OCI-LY1 (cell line): Measurements from ENCODE around the gene MTCL3.

Source experiments
- H2AFZ ChIP-seq: fragments of 200-600 bp; sonication (generic), shearing (Covaris generic); 2 replicates; pipeline ENCODE4 v1.6.0; 2014; ENCODE audit warnings: antibody characterized with exemption, mild to moderate bottlenecking, low read length
- H3F3A ChIP-seq: fragments of 200-600 bp; sonication (generic), shearing (Covaris generic); 2 replicates; pipeline ENCODE4 v1.6.0; 2014; ENCODE audit warnings: mild to moderate bottlenecking, antibody characterized with exemption, low read length, moderate library complexity; ENCODE audit not compliant: insufficient read depth
- H3K27ac ChIP-seq: fragments of 200-600 bp; sonication (generic); 2 replicates; pipeline ENCODE4 v1.5.1; 2014; ENCODE audit warnings: low read length, mixed run types, mild to moderate bottlenecking, low read depth; ENCODE audit not compliant: poor library complexity, severe bottlenecking
- H3K27me3 ChIP-seq: fragments of 200-600 bp; sonication (generic); 2 replicates; pipeline ENCODE4 v1.6.0; 2014; ENCODE audit warnings: antibody characterized with exemption, mild to moderate bottlenecking, low read length, moderate library complexity; ENCODE audit not compliant: insufficient read depth
- H3K36me3 ChIP-seq: fragments of 200-600 bp; sonication (generic); 2 replicates; pipeline ENCODE4 v1.6.1; 2014; ENCODE audit warnings: mild to moderate bottlenecking, antibody characterized with exemption, low read length, moderate library complexity, mixed read lengths; ENCODE audit not compliant: insufficient read depth
- H3K4me1 ChIP-seq: fragments of 200-600 bp; sonication (generic); 2 replicates; pipeline ENCODE4 v1.5.1; 2014; ENCODE audit warnings: mild to moderate bottlenecking, low read length, moderate library complexity; ENCODE audit not compliant: insufficient read depth, severe bottlenecking
- H3K4me2 ChIP-seq: fragments of 200-600 bp; sonication (generic), shearing (Covaris generic); 2 replicates; pipeline ENCODE4 v1.6.1; 2014; ENCODE audit warnings: low read length
- H3K4me3 ChIP-seq: fragments of 200-600 bp; sonication (generic); 2 replicates; pipeline ENCODE4 v1.5.1; 2014; ENCODE audit warnings: low read length, low read depth, mild to moderate bottlenecking, mixed read lengths; ENCODE audit not compliant: poor library complexity, severe bottlenecking
- H3K79me2 ChIP-seq: fragments of 200-600 bp; shearing (Covaris generic); 2 replicates; pipeline ENCODE4 v1.6.1; 2016; ENCODE audit warnings: mixed run types, low read length, mixed read lengths; ENCODE audit not compliant: insufficient read depth
- H3K9ac ChIP-seq: fragments of 200-600 bp; sonication (generic), shearing (Covaris generic); 2 replicates; pipeline ENCODE4 v1.6.1; 2014; ENCODE audit warnings: mild to moderate bottlenecking, low read length, mixed read lengths
- H3K9me2 ChIP-seq: fragments of 200-600 bp; sonication (generic), shearing (Covaris generic); 2 replicates; pipeline ENCODE4 v1.6.1; 2014; ENCODE audit warnings: low read depth, mild to moderate bottlenecking, low read length, mixed read lengths
- H3K9me3 ChIP-seq: fragments of 200-600 bp; shearing (Covaris generic); 2 replicates; pipeline ENCODE4 v1.6.1; 2014; ENCODE audit warnings: low read length, mixed read lengths
- H4K20me1 ChIP-seq: fragments of 200-600 bp; sonication (generic), shearing (Covaris generic); 2 replicates; pipeline ENCODE4 v1.6.0; 2016; ENCODE audit warnings: mild to moderate bottlenecking, low read length; ENCODE audit not compliant: insufficient read depth
- EZH2 ChIP-seq: fragments of 200-600 bp; sonication (generic), shearing (Covaris generic); IDR thresholded peaks from 2 replicates; pipeline ENCODE4 v1.8.0; 2017; ENCODE audit warnings: borderline replicate concordance, mixed run types, mild to moderate bottlenecking, antibody characterized with exemption, low read length, moderate library complexity, mixed read lengths
- TF ChIP-seq, protein P1 (sequence below): fragments of 200-600 bp; sonication (generic), shearing (Covaris generic); IDR thresholded peaks from 2 replicates; pipeline ENCODE4 v1.5.1; 2017; ENCODE audit warnings: mild to moderate bottlenecking, antibody characterized with exemption, low read length, moderate library complexity, mixed read lengths

The MTCL3 gene

DNA sequence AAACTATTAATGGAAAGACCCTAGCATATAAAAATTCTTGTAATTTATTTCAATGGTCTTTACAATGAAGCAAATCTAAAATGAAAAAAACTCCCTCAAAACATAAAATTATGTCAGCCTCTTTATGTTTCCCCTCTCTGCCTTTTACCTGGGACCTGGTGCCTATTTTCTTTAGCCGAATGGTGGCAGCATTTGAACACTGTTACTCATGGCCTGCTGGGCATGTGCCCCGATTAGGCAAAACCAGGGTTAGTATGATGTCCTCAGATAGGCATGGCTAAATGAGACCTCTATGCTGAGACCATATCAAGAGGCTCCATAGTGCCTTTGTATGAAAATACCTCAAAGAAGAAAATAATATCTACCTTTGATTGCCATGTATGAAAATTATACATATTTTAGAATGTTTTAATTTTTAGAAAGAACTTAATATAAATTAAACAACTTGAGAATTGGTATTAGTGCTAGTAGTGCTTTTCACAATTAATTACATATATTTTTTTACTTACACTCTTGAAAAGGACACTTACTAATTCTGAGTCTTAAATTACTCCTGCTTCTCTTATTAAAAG is 35.4 kb upstream of the MTCL3 start:
- no peak overlapping the region for H3K9ac ChIP-seq
- no peaks in the 10 kb centered on the region for H4K20me1 ChIP-seq
- no peak overlapping the region for H3K4me3 ChIP-seq
- no peak overlapping the region for H3K4me2 ChIP-seq
- no peaks in the 10 kb centered on the region for H3K4me1 ChIP-seq
- H2AFZ ChIP-seq = no peak overlapping the region
- no peaks in the 10 kb centered on the region for H3K36me3 ChIP-seq
- TF ChIP-seq, protein P1, sequence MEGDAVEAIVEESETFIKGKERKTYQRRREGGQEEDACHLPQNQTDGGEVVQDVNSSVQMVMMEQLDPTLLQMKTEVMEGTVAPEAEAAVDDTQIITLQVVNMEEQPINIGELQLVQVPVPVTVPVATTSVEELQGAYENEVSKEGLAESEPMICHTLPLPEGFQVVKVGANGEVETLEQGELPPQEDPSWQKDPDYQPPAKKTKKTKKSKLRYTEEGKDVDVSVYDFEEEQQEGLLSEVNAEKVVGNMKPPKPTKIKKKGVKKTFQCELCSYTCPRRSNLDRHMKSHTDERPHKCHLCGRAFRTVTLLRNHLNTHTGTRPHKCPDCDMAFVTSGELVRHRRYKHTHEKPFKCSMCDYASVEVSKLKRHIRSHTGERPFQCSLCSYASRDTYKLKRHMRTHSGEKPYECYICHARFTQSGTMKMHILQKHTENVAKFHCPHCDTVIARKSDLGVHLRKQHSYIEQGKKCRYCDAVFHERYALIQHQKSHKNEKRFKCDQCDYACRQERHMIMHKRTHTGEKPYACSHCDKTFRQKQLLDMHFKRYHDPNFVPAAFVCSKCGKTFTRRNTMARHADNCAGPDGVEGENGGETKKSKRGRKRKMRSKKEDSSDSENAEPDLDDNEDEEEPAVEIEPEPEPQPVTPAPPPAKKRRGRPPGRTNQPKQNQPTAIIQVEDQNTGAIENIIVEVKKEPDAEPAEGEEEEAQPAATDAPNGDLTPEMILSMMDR = peak; percentile 55
- TF ChIP-seq EZH2 = no peak
- no peaks in the 10 kb centered on the region for H3K9me2 ChIP-seq
- H3K9me3 ChIP-seq = no peaks in the 10 kb centered on the region
- H3K27ac ChIP-seq = no peak overlapping the region
- H3F3A ChIP-seq = no peaks in the 10 kb centered on the region
- H3K79me2 ChIP-seq = no peaks in the 10 kb centered on the region
- no peaks in the 10 kb centered on the region for H3K27me3 ChIP-seq

DNA sequence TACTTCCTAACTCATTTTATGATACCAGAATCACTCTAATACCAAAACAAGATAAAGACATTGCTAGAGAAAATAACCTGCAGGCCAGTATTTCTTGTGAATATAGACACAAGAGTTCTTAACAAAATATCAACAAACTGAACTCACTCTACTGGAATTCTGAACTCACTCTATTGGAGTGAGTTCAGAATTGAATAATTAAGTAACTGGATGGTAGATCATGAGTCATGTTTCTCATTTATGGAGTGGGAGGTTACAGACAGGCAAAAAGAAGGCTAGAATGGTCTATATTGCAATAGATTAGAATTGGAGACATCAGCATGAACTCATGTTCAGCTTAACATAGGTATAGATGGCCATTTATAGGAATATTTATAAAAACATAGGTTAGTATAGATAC is 31.3 kb upstream of the MTCL3 start:
- no peaks in the 10 kb centered on the region for H3K79me2 ChIP-seq

DNA sequence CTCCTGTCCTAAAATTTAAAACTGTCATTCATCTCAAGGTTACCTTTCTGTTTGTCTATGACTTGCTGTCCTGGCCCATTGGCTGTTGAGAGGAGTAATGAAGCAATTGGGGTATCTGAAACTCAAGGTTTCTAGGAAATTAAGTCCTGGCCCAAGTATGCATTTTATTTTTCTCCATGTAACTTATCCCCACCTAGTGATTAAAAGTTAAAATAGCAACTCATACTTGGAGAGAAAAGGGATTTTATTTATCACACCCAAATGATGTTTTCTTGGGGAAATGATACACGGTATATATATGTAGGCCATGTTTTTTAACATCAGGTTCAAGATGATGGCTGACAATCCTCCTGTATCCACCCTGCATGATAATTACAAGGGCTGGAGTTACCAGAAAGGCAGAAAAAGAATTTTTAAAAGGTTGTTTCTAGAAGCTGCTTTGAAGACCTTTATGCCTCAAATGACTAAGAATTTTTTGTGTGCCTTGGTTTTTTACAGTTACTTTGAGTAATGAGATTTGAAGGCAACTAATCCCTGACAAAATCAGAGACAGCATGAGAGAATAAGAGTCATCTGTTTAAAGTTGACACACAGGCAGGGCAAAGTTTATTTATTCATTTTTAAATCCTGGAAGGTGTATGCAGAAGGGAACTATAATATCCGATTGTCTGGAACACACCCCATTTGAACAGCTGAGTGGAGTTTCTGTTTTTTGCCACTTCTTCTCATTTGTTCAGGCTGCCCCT is 28.9 kb upstream of the MTCL3 start:
- H3K9ac ChIP-seq = no peak overlapping the region
- H3K9me2 ChIP-seq = no peaks in the 10 kb centered on the region
- H3F3A ChIP-seq = no peaks in the 10 kb centered on the region
- H4K20me1 ChIP-seq = no peaks in the 10 kb centered on the region
- no peak overlapping the region for H2AFZ ChIP-seq
- no peaks in the 10 kb centered on the region for H3K9me3 ChIP-seq
- no peak overlapping the region for H3K4me3 ChIP-seq
- no peaks in the 10 kb centered on the region for H3K27me3 ChIP-seq
- H3K4me1 ChIP-seq = no peaks in the 10 kb centered on the region
- H3K27ac ChIP-seq = no peak overlapping the region
- no peak for TF ChIP-seq EZH2
- TF ChIP-seq, protein P1 = no peak; the same call in 1 of the 2 replicates
- no peak overlapping the region for H3K4me2 ChIP-seq
- H3K79me2 ChIP-seq = no peaks in the 10 kb centered on the region
- H3K36me3 ChIP-seq = no peaks in the 10 kb centered on the region

More for the DNA sequence above, 31.3 kb upstream of the MTCL3 start:
- Histone ChIP-seq H3K9me2 (no peaks in the 10 kb centered on the region), H3K36me3 (no peaks in the 10 kb centered on the region), H3K4me2 (no peak overlapping the region), H3K9me3 (no peaks in the 10 kb centered on the region), H3K27ac (no peak overlapping the region), H3K27me3 (no peaks in the 10 kb centered on the region), H3F3A (no peaks in the 10 kb centered on the region), H2AFZ (no peak overlapping the region), H4K20me1 (no peaks in the 10 kb centered on the region), H3K4me1 (no peaks in the 10 kb centered on the region), H3K9ac (no peak overlapping the region), H3K4me3 (no peak overlapping the region)
- no peak for TF ChIP-seq EZH2
- TF ChIP-seq, protein P1 = no peak
